Measurements from ENCODE around the gene PLA2G4F. TPM values are rescaled to one million over a fixed set of nuclear protein-coding genes. Genes with fewer than 3 reads are reported as not detected.

Gene PLA2G4F
- total RNA-seq, 1 experiment from 2014 or later = 1.9 TPM

GRCh38 chr15:42160136-42160535 is 3.7 kb upstream of the PLA2G4F start:
- Histone ChIP-seq H4K20me1 (ENCODE audit: insufficient read depth) (no peaks in the 10 kb centered on the region), H3K4me1 (replicated peaks; ENCODE audit: insufficient read depth) (peaks cover 17% of the 10 kb centered on the region), H3K27ac (no peak overlapping the region), H3K4me3 (no peak overlapping the region), H3K4me2 (no peak overlapping the region), H3K9me3 (ENCODE audit: insufficient read depth, low read depth) (no peaks in the 10 kb centered on the region), H3K79me2 (ENCODE audit: low read depth) (no peaks in the 10 kb centered on the region), H3K27me3 (ENCODE audit: insufficient read depth, low read depth) (no peaks in the 10 kb centered on the region), H3F3A (ENCODE audit: insufficient read depth, low read depth) (peaks cover 8% of the 10 kb centered on the region; the same call in 1 of the 2 replicates), H3K9me2 (ENCODE audit: insufficient read depth) (no peaks in the 10 kb centered on the region), H3K36me3 (ENCODE audit: low read depth) (no peaks in the 10 kb centered on the region), H2AFZ (no peak overlapping the region)
- TF ChIP-seq EZH2 (IDR thresholded peaks at IDR 0.05; ENCODE audit: low read depth) = no peak
- TF ChIP-seq CTCF (conservative IDR thresholded peaks at IDR 0.05) = no peak
- CTCF ChIA-PET = no interaction called here
- intact Hi-C loops (cut with micrococcal nuclease; ENCODE audit: unreplicated experiment) = no loop called here
- POLR2A ChIA-PET (ENCODE audit: unreplicated experiment) = no interaction called here
- DNase-seq = no peak
- BruUV-seq (replicated peaks) = no TSS peak

GRCh38 chr15:42159381-42160015 is 3.1 kb upstream of the PLA2G4F start:
- ChIA-PET CTCF (no interaction called here), POLR2A (ENCODE audit: unreplicated experiment) (no interaction called here)
- no peak overlapping the region for H2AFZ ChIP-seq
- peaks cover 8% of the 10 kb centered on the region; the same call in 1 of the 2 replicates for H3F3A ChIP-seq (ENCODE audit: insufficient read depth, low read depth)
- intact Hi-C loops (cut with micrococcal nuclease; ENCODE audit: unreplicated experiment) = loop anchor here (10.0 kb wide), 1 partner anchor 225 kb away; no protein-coding TSS in a partner anchor
- H4K20me1 ChIP-seq (ENCODE audit: insufficient read depth) = no peaks in the 10 kb centered on the region
- DNase-seq = no peak
- H3K36me3 ChIP-seq (ENCODE audit: low read depth) = no peaks in the 10 kb centered on the region
- no peaks in the 10 kb centered on the region for H3K9me2 ChIP-seq (ENCODE audit: insufficient read depth)
- TF ChIP-seq EZH2 (IDR thresholded peaks at IDR 0.05; ENCODE audit: low read depth) = no peak
- TF ChIP-seq CTCF (conservative IDR thresholded peaks at IDR 0.05) = no peak
- H3K27ac ChIP-seq = no peak overlapping the region
- H3K9me3 ChIP-seq (ENCODE audit: insufficient read depth, low read depth) = no peaks in the 10 kb centered on the region
- peaks cover 17% of the 10 kb centered on the region for H3K4me1 ChIP-seq (replicated peaks; ENCODE audit: insufficient read depth)
- no peaks in the 10 kb centered on the region for H3K27me3 ChIP-seq (ENCODE audit: insufficient read depth, low read depth)
- H3K4me3 ChIP-seq = no peak overlapping the region
- H3K4me2 ChIP-seq = no peak overlapping the region
- no TSS peak for BruUV-seq (replicated peaks)
- H3K79me2 ChIP-seq (ENCODE audit: low read depth) = no peaks in the 10 kb centered on the region

GRCh38 chr15:42158941-42159340 is 2.5 kb upstream of the PLA2G4F start:
- no TSS peak for BruUV-seq (replicated peaks)
- Histone ChIP-seq H4K20me1 (ENCODE audit: insufficient read depth) (no peaks in the 10 kb centered on the region), H3K79me2 (ENCODE audit: low read depth) (no peaks in the 10 kb centered on the region), H2AFZ (no peak overlapping the region), H3K4me3 (no peak overlapping the region), H3F3A (ENCODE audit: insufficient read depth, low read depth) (peaks cover 8% of the 10 kb centered on the region; the same call in 1 of the 2 replicates), H3K4me2 (no peak overlapping the region), H3K9me3 (ENCODE audit: insufficient read depth, low read depth) (no peaks in the 10 kb centered on the region), H3K9me2 (ENCODE audit: insufficient read depth) (no peaks in the 10 kb centered on the region), H3K27me3 (ENCODE audit: insufficient read depth, low read depth) (no peaks in the 10 kb centered on the region), H3K27ac (no peak overlapping the region), H3K36me3 (ENCODE audit: low read depth) (no peaks in the 10 kb centered on the region), H3K4me1 (replicated peaks; ENCODE audit: insufficient read depth) (peaks cover 17% of the 10 kb centered on the region)
- POLR2A ChIA-PET (ENCODE audit: unreplicated experiment) = no interaction called here
- no peak for TF ChIP-seq CTCF (conservative IDR thresholded peaks at IDR 0.05)
- TF ChIP-seq EZH2 (IDR thresholded peaks at IDR 0.05; ENCODE audit: low read depth) = no peak
- CTCF ChIA-PET = no interaction called here
- no peak for DNase-seq
- intact Hi-C loops (cut with micrococcal nuclease; ENCODE audit: unreplicated experiment) = loop anchor here (10.0 kb wide), 1 partner anchor 226 kb away; no protein-coding TSS in a partner anchor

Measured in PC-9 (cell line).